ENCODE data around the gene SDR9C7.
"Not testable (repeated sequence)": the region's sequence is repeated elsewhere in the genome, so short reads cannot be mapped to it uniquely, and the experiment has no call there.

Gene SDR9C7

GRCh38 chr12:56903374-56903773, 30.8 kb downstream of the SDR9C7 start:
- Histone ChIP-seq H3K9me2 (ENCODE audit: low read depth, low read length) (no peaks in the 10 kb centered on the region), H3K36me3 (ENCODE audit: insufficient read depth, low read length) (no peaks in the 10 kb centered on the region), H3K9ac (ENCODE audit: low read length) (no peak overlapping the region), H4K20me1 (ENCODE audit: insufficient read depth, low read length) (no peaks in the 10 kb centered on the region), H3K4me2 (ENCODE audit: low read length) (no peak overlapping the region), H3K27ac (ENCODE audit: low read depth, low read length, poor library complexity, severe bottlenecking) (no peak overlapping the region), H3K9me3 (ENCODE audit: low read length) (peaks cover 13% of the 10 kb centered on the region; the same call in 1 of the 2 replicates), H3K4me3 (ENCODE audit: low read depth, low read length, poor library complexity, severe bottlenecking) (no peak overlapping the region), H3F3A (ENCODE audit: insufficient read depth, low read length) (no peaks in the 10 kb centered on the region), H3K4me1 (ENCODE audit: insufficient read depth, low read length, severe bottlenecking) (no peaks in the 10 kb centered on the region), H2AFZ (ENCODE audit: low read length) (no peak overlapping the region), H3K79me2 (ENCODE audit: insufficient read depth, low read length) (no peaks in the 10 kb centered on the region), H3K27me3 (ENCODE audit: insufficient read depth, low read length) (no peaks in the 10 kb centered on the region)
- TF ChIP-seq EZH2 (IDR thresholded peaks at IDR 0.05; ENCODE audit: borderline replicate concordance, low read length) (no peak), CTCF (IDR thresholded peaks at IDR 0.05; ENCODE audit: low read length) (no peak)

DNA sequence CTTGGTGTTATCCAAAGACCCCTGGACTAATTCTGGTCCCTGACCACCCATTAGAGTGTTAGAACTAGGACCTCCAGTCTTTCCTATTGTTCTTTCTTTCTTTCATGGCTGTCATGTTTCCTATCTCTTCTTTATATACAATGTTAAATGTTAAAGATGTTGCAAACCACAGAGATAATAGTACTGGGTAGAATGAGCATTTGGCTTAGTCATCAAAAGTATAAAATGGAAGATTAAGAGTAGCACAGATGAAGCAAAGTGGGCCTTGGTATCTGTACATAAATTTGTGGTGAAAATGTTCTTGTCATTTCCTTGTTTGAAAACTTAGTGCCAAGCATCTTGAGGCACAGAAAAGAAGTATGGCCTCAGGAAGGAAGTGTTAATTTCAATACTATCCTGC, 32.9 kb downstream of the SDR9C7 start:
- H3K4me3 ChIP-seq (ENCODE audit: low read depth, low read length, poor library complexity, severe bottlenecking); H3F3A ChIP-seq (ENCODE audit: insufficient read depth, low read length); H3K79me2 ChIP-seq (ENCODE audit: insufficient read depth, low read length); H3K4me1 ChIP-seq (ENCODE audit: insufficient read depth, low read length, severe bottlenecking); H3K9ac ChIP-seq (ENCODE audit: low read length); H3K27ac ChIP-seq (ENCODE audit: low read depth, low read length, poor library complexity, severe bottlenecking); H3K4me2 ChIP-seq (ENCODE audit: low read length); H3K36me3 ChIP-seq (ENCODE audit: insufficient read depth, low read length); H4K20me1 ChIP-seq (ENCODE audit: insufficient read depth, low read length); H3K9me2 ChIP-seq (ENCODE audit: low read depth, low read length); H3K27me3 ChIP-seq (ENCODE audit: insufficient read depth, low read length); H2AFZ ChIP-seq (ENCODE audit: low read length): not testable (repeated sequence)
- H3K9me3 ChIP-seq (ENCODE audit: low read length): peaks cover 13% of the 10 kb centered on the region; the same call in 1 of the 2 replicates

DNA sequence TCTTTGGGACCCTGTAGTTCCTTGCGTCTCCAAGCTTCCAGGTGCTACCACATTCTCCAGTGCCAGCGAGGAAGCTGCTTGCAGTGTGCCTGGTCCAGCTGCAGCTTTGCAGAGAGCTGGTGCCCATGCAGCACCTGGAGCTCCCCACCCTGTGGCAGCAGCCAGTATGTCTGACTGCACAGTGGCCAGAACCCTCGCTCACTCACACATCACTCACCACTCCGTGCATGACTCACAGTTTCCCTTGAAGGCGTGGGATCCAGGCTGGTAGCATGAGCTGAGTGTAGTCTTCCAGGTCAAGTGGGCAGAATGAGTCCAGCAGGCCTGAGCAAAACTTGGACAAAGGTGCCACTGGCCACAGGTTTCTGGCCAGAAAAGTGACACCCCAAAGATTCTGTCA, 33.6 kb downstream of the SDR9C7 start:
- Histone ChIP-seq H2AFZ (ENCODE audit: low read length) (no peak overlapping the region), H3K27me3 (ENCODE audit: insufficient read depth, low read length) (no peaks in the 10 kb centered on the region), H3K79me2 (ENCODE audit: insufficient read depth, low read length) (no peaks in the 10 kb centered on the region), H3K4me2 (ENCODE audit: low read length) (no peak overlapping the region), H3K9me2 (ENCODE audit: low read depth, low read length) (no peaks in the 10 kb centered on the region), H3K4me1 (ENCODE audit: insufficient read depth, low read length, severe bottlenecking) (no peaks in the 10 kb centered on the region), H3K9ac (ENCODE audit: low read length) (no peak overlapping the region), H3K27ac (ENCODE audit: low read depth, low read length, poor library complexity, severe bottlenecking) (no peak overlapping the region), H3K9me3 (ENCODE audit: low read length) (peaks cover 13% of the 10 kb centered on the region; the same call in 1 of the 2 replicates), H3K36me3 (ENCODE audit: insufficient read depth, low read length) (no peaks in the 10 kb centered on the region), H4K20me1 (ENCODE audit: insufficient read depth, low read length) (no peaks in the 10 kb centered on the region), H3F3A (ENCODE audit: insufficient read depth, low read length) (no peaks in the 10 kb centered on the region), H3K4me3 (ENCODE audit: low read depth, low read length, poor library complexity, severe bottlenecking) (no peak overlapping the region)
- TF ChIP-seq CTCF (IDR thresholded peaks at IDR 0.05; ENCODE audit: low read length) (no peak), EZH2 (IDR thresholded peaks at IDR 0.05; ENCODE audit: borderline replicate concordance, low read length) (no peak)

DNA sequence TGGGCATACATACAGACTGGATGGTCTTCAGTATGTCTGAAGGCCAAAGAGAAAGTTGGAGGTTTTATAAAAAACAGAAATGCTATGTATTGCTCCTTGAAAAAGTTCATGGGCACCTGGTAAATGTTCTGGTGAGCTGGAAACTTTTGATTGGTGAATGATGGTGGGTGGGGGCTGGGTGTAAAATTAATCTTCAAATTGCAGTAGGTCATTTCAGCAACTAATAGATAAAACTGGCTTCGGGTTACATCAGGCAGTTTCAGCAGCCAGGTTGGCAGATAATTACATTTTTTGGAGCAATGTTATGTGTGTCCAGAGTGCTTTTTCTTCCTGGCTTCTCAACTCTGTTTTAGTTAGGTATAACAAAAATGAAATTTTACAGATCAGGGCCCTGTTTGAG, 35.3 kb downstream of the SDR9C7 start:
- Histone ChIP-seq H3K36me3 (ENCODE audit: insufficient read depth, low read length) (no peaks in the 10 kb centered on the region), H3K4me1 (ENCODE audit: insufficient read depth, low read length, severe bottlenecking) (no peaks in the 10 kb centered on the region), H3K4me2 (ENCODE audit: low read length) (no peak overlapping the region), H4K20me1 (ENCODE audit: insufficient read depth, low read length) (no peaks in the 10 kb centered on the region), H2AFZ (ENCODE audit: low read length) (no peak overlapping the region), H3K9me2 (ENCODE audit: low read depth, low read length) (no peaks in the 10 kb centered on the region), H3K79me2 (ENCODE audit: insufficient read depth, low read length) (no peaks in the 10 kb centered on the region), H3K4me3 (ENCODE audit: low read depth, low read length, poor library complexity, severe bottlenecking) (no peak overlapping the region), H3K27me3 (ENCODE audit: insufficient read depth, low read length) (no peaks in the 10 kb centered on the region), H3K27ac (ENCODE audit: low read depth, low read length, poor library complexity, severe bottlenecking) (no peak overlapping the region), H3K9ac (ENCODE audit: low read length) (no peak overlapping the region), H3K9me3 (ENCODE audit: low read length) (peaks cover 13% of the 10 kb centered on the region; the same call in 1 of the 2 replicates), H3F3A (ENCODE audit: insufficient read depth, low read length) (no peaks in the 10 kb centered on the region)
- TF ChIP-seq CTCF (IDR thresholded peaks at IDR 0.05; ENCODE audit: low read length) (no peak), EZH2 (IDR thresholded peaks at IDR 0.05; ENCODE audit: borderline replicate concordance, low read length) (no peak)

Measured in OCI-LY1 (cell line).